Measurements from ENCODE around the gene CAVIN2. TPM values are rescaled to one million over a fixed set of nuclear protein-coding genes. Genes with fewer than 3 reads are reported as not detected.
A peak's percentile ranks its signal among the peaks of the same experiment; 100 is the strongest.

Gene CAVIN2
- total and polyA plus RNA-seq, 9 of the 15 experiments (the other 6 are each of a cell fraction or from before 2014, with no cell fraction given): 20.6 to 92.4 (median 69.0) TPM

- TF ChIP-seq TAF1 (IDR thresholded peaks at IDR 0.05; ENCODE audit: control insufficient read depth, extremely low read depth, insufficient read depth, low read length, severe bottlenecking) (no peak), KDM4B (IDR thresholded peaks at IDR 0.05; ENCODE audit: borderline replicate concordance in 2 of 2, low read depth in 1 of 2) (no peak), RREB1 (CRISPR knock-in tag; IDR thresholded peaks at IDR 0.05) (no peak), PML (IDR thresholded peaks at IDR 0.05; ENCODE audit: low read length) (no peak), ZBTB49 (CRISPR knock-in tag; IDR thresholded peaks at IDR 0.05; ENCODE audit: borderline replicate concordance) (no peak), TAL1 (IDR thresholded peaks at IDR 0.05) (peak; percentile 39), TCF7 (IDR thresholded peaks at IDR 0.05; ENCODE audit: borderline replicate concordance) (no peak), ZFPM2 (CRISPR knock-in tag; IDR thresholded peaks at IDR 0.05) (no peak), ILF3 (IDR thresholded peaks at IDR 0.05; ENCODE audit: borderline replicate concordance) (no peak), ZFX (CRISPR knock-in tag; IDR thresholded peaks at IDR 0.05) (no peak), ZNF217 (CRISPR knock-in tag; IDR thresholded peaks at IDR 0.05) (no peak)
- TF ChIP-seq, protein P1, sequence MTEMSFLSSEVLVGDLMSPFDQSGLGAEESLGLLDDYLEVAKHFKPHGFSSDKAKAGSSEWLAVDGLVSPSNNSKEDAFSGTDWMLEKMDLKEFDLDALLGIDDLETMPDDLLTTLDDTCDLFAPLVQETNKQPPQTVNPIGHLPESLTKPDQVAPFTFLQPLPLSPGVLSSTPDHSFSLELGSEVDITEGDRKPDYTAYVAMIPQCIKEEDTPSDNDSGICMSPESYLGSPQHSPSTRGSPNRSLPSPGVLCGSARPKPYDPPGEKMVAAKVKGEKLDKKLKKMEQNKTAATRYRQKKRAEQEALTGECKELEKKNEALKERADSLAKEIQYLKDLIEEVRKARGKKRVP (CRISPR knock-in tag; IDR thresholded peaks at IDR 0.05): no peak
- TF ChIP-seq, protein P2, sequence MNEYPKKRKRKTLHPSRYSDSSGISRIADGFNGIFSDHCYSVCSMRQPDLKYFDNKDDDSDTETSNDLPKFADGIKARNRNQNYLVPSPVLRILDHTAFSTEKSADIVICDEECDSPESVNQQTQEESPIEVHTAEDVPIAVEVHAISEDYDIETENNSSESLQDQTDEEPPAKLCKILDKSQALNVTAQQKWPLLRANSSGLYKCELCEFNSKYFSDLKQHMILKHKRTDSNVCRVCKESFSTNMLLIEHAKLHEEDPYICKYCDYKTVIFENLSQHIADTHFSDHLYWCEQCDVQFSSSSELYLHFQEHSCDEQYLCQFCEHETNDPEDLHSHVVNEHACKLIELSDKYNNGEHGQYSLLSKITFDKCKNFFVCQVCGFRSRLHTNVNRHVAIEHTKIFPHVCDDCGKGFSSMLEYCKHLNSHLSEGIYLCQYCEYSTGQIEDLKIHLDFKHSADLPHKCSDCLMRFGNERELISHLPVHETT (CRISPR knock-in tag; conservative IDR thresholded peaks at IDR 0.05 in 1 of 2, IDR thresholded peaks at IDR 0.05 in 1 of 2): 0 out of 4 replicates have a peak, but pooled peaks of 1 of the 2 experiments have one; percentile 45
- TF ChIP-seq, protein P3, sequence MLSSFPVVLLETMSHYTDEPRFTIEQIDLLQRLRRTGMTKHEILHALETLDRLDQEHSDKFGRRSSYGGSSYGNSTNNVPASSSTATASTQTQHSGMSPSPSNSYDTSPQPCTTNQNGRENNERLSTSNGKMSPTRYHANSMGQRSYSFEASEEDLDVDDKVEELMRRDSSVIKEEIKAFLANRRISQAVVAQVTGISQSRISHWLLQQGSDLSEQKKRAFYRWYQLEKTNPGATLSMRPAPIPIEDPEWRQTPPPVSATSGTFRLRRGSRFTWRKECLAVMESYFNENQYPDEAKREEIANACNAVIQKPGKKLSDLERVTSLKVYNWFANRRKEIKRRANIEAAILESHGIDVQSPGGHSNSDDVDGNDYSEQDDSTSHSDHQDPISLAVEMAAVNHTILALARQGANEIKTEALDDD (IDR thresholded peaks at IDR 0.05): 0 out of 2 replicates have a peak, but pooled peaks have one; percentile 22
Measured at GRCh38 chr2:191839918-191840804, 6.7 kb downstream of the CAVIN2 start (continued).

Data from K562 (cell line).